ENCODE results near the gene RYR1. TPM values are rescaled to one million over a fixed set of nuclear protein-coding genes. Genes with fewer than 3 reads are reported as not detected.

The RYR1 gene
- total RNA-seq, 3 donors from 2014 or later: 0.46 to 2.5 (median 1.3) TPM

GRCh38 chr19:38475176-38475575, 41.7 kb downstream of the RYR1 start:
- no peak overlapping the region for H3K4me3 ChIP-seq
- intact Hi-C loops (cut with DNase I, micrococcal nuclease): no loop called here
- no peaks in the 10 kb centered on the region for H3K36me3 ChIP-seq (ENCODE audit: low read depth)
- DNase-seq: no peak
- TF ChIP-seq CTCF (IDR thresholded peaks at IDR 0.05): no peak
- H3K4me1 ChIP-seq (ENCODE audit: low read depth): no peaks in the 10 kb centered on the region
- no peaks in the 10 kb centered on the region for H3K9me3 ChIP-seq
- ATAC-seq: no peak

GRCh38 chr19:38478273-38478971, 44.9 kb downstream of the RYR1 start:
- no peak for TF ChIP-seq CTCF (IDR thresholded peaks at IDR 0.05)
- no peak for ATAC-seq

GRCh38 chr19:38482496-38482895, 49.0 kb downstream of the RYR1 start:
- Histone ChIP-seq H3K4me3 (no peak overlapping the region), H3K9me3 (no peaks in the 10 kb centered on the region), H3K36me3 (ENCODE audit: low read depth) (no peaks in the 10 kb centered on the region), H3K4me1 (ENCODE audit: low read depth) (no peaks in the 10 kb centered on the region)
- DNase-seq (no peak), ATAC-seq (no peak)
- intact Hi-C loops (cut with DNase I, micrococcal nuclease): no loop called here
- no peak for TF ChIP-seq CTCF (IDR thresholded peaks at IDR 0.05)

More at GRCh38 chr19:38478273-38478971, 44.9 kb downstream of the RYR1 start:
- no peaks in the 10 kb centered on the region for H3K9me3 ChIP-seq
- H3K4me1 ChIP-seq (ENCODE audit: low read depth): no peaks in the 10 kb centered on the region
- H3K4me3 ChIP-seq: no peak overlapping the region
- intact Hi-C loops (cut with DNase I, micrococcal nuclease): no loop called here
- no peak for DNase-seq
- no peaks in the 10 kb centered on the region for H3K36me3 ChIP-seq (ENCODE audit: low read depth)

GRCh38 chr19:38483016-38483630, 49.6 kb downstream of the RYR1 start:
- TF ChIP-seq CTCF (IDR thresholded peaks at IDR 0.05): no peak
- no peak overlapping the region for H3K4me3 ChIP-seq
- H3K4me1 ChIP-seq (ENCODE audit: low read depth): no peaks in the 10 kb centered on the region
- no peaks in the 10 kb centered on the region for H3K36me3 ChIP-seq (ENCODE audit: low read depth)
- intact Hi-C loops (cut with DNase I, micrococcal nuclease): no loop called here
- no peaks in the 10 kb centered on the region for H3K9me3 ChIP-seq
- ATAC-seq (no peak), DNase-seq (no peak)

GRCh38 chr19:38484747-38485146, 51.3 kb downstream of the RYR1 start:
- no peak for DNase-seq
- TF ChIP-seq CTCF (IDR thresholded peaks at IDR 0.05): no peak
- intact Hi-C loops (cut with DNase I, micrococcal nuclease): no loop called here
- H3K36me3 ChIP-seq (ENCODE audit: low read depth): no peaks in the 10 kb centered on the region
- H3K9me3 ChIP-seq: no peaks in the 10 kb centered on the region
- H3K4me1 ChIP-seq (ENCODE audit: low read depth): no peaks in the 10 kb centered on the region
- H3K4me3 ChIP-seq: no peak overlapping the region
- ATAC-seq: no peak

All from mucosa of descending colon (tissue), 3 donors.